ENCODE data around the gene KDM2A. TPM values are rescaled to one million over a fixed set of nuclear protein-coding genes. Genes with fewer than 3 reads are reported as not detected.

Gene KDM2A
- total RNA-seq, 1 donor from 2014 or later = 71.0 TPM

GRCh38 chr11:67304511-67305113, 185.5 kb downstream of the KDM2A start:
- Mint-ChIP-seq H3K9me3 (ENCODE audit: unreplicated experiment) (peaks cover 2% of the 10 kb centered on the region), H3K36me3 (ENCODE audit: unreplicated experiment) (no peaks in the 10 kb centered on the region), H3K27me3 (ENCODE audit: unreplicated experiment) (peaks cover 6% of the 10 kb centered on the region), H3K4me3 (ENCODE audit: unreplicated experiment) (peak overlapping the region; percentile 30), H3K4me1 (ENCODE audit: low read depth, unreplicated experiment) (peaks cover 8% of the 10 kb centered on the region), H3K27ac (ENCODE audit: unreplicated experiment) (peak overlapping the region; percentile 43)
- TF ChIP-seq CTCF (IDR thresholded peaks at IDR 0.05; ENCODE audit: partially characterized antibody, unreplicated experiment) = no peak
- DNase-seq = no peak

- H3K4me1 Mint-ChIP-seq (ENCODE audit: low read depth, unreplicated experiment) = peaks cover 8% of the 10 kb centered on the region
- H3K27me3 Mint-ChIP-seq (ENCODE audit: unreplicated experiment) = peaks cover 6% of the 10 kb centered on the region
- H3K4me3 Mint-ChIP-seq (ENCODE audit: unreplicated experiment) = no peak overlapping the region
- no peak overlapping the region for H3K27ac Mint-ChIP-seq (ENCODE audit: unreplicated experiment)
- no peak for DNase-seq
- H3K36me3 Mint-ChIP-seq (ENCODE audit: unreplicated experiment) = no peaks in the 10 kb centered on the region
- TF ChIP-seq CTCF (IDR thresholded peaks at IDR 0.05; ENCODE audit: partially characterized antibody, unreplicated experiment) = no peak
- H3K9me3 Mint-ChIP-seq (ENCODE audit: unreplicated experiment) = peaks cover 2% of the 10 kb centered on the region
These were observed 187.9 kb downstream of the KDM2A start for GRCh38 chr11:67306769-67307544.

- H3K27me3 Mint-ChIP-seq (ENCODE audit: unreplicated experiment) = peaks cover 6% of the 10 kb centered on the region
- H3K4me3 Mint-ChIP-seq (ENCODE audit: unreplicated experiment) = no peak overlapping the region
- no peaks in the 10 kb centered on the region for H3K36me3 Mint-ChIP-seq (ENCODE audit: unreplicated experiment)
- no peak for DNase-seq
- H3K4me1 Mint-ChIP-seq (ENCODE audit: low read depth, unreplicated experiment) = peaks cover 4% of the 10 kb centered on the region
- H3K9me3 Mint-ChIP-seq (ENCODE audit: unreplicated experiment) = peaks cover 2% of the 10 kb centered on the region
- H3K27ac Mint-ChIP-seq (ENCODE audit: unreplicated experiment) = no peak overlapping the region
- TF ChIP-seq CTCF (IDR thresholded peaks at IDR 0.05; ENCODE audit: partially characterized antibody, unreplicated experiment) = no peak
These were observed 188.5 kb downstream of the KDM2A start for GRCh38 chr11:67307545-67308001.

Other genes starting within 250 kb of the KDM2A start
- gene PC, start 160.9 kb upstream of the KDM2A start, total RNA-seq (ENCODE audit: unreplicated experiment) = 47.4 TPM
- not detected for gene C11orf86, start 144.0 kb upstream of the KDM2A start, total RNA-seq (ENCODE audit: unreplicated experiment)
- 0.37 TPM for gene SYT12, start 96.1 kb upstream of the KDM2A start, total RNA-seq (ENCODE audit: unreplicated experiment)
- gene RHOD, start 62.4 kb upstream of the KDM2A start, total RNA-seq (ENCODE audit: unreplicated experiment) = not detected
- gene GRK2, start 147.2 kb downstream of the KDM2A start, total RNA-seq (ENCODE audit: unreplicated experiment) = 52.2 TPM
- 109 TPM for gene ANKRD13D, start 170.0 kb downstream of the KDM2A start, total RNA-seq (ENCODE audit: unreplicated experiment)
- gene SSH3, start 184.3 kb downstream of the KDM2A start, total RNA-seq (ENCODE audit: unreplicated experiment) = 8.3 TPM
- gene POLD4, start 234.3 kb downstream of the KDM2A start, total RNA-seq (ENCODE audit: unreplicated experiment) = 15.4 TPM